Measurements from ENCODE around the gene MAEA.

MAEA gene

DNA sequence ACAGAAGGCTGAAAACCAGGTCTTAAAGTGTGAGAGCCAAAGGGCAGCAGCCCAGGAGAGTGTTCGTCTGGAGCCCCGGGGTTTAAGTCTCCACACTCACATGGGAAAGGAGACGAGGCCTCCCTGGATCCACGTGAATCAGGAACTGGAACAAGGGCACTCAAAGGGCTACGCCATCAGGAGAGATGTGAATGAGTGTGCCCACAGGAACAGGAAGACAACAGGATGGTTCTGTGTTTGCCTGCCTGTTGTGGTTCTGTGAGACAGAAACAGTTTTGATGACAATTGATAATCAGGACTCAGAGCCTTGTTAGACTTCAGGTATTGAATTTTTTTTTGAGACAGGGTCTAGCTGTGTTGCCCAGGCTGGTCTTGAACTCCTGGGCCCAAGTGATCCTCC is 35.9 kb upstream of the MAEA start:
- no peaks in the 10 kb centered on the region for H4K20me1 ChIP-seq (ENCODE audit: insufficient read depth)
- H3K36me3 ChIP-seq (ENCODE audit: insufficient read depth) = no peaks in the 10 kb centered on the region
- H2AFZ ChIP-seq (ENCODE audit: low read depth) = no peak overlapping the region
- H3K4me1 ChIP-seq (ENCODE audit: low read depth, poor library complexity, severe bottlenecking) = no peaks in the 10 kb centered on the region
- TF ChIP-seq, protein P1, sequence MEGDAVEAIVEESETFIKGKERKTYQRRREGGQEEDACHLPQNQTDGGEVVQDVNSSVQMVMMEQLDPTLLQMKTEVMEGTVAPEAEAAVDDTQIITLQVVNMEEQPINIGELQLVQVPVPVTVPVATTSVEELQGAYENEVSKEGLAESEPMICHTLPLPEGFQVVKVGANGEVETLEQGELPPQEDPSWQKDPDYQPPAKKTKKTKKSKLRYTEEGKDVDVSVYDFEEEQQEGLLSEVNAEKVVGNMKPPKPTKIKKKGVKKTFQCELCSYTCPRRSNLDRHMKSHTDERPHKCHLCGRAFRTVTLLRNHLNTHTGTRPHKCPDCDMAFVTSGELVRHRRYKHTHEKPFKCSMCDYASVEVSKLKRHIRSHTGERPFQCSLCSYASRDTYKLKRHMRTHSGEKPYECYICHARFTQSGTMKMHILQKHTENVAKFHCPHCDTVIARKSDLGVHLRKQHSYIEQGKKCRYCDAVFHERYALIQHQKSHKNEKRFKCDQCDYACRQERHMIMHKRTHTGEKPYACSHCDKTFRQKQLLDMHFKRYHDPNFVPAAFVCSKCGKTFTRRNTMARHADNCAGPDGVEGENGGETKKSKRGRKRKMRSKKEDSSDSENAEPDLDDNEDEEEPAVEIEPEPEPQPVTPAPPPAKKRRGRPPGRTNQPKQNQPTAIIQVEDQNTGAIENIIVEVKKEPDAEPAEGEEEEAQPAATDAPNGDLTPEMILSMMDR (conservative IDR thresholded peaks at IDR 0.05; ENCODE audit: low read depth, low read length) = no peak
- no peak overlapping the region for H3K4me2 ChIP-seq
- no peaks in the 10 kb centered on the region for H3K27me3 ChIP-seq (ENCODE audit: insufficient read depth, low read depth)
- H3K79me2 ChIP-seq (ENCODE audit: insufficient read depth, low read depth) = no peaks in the 10 kb centered on the region
- H3K9ac ChIP-seq = no peak overlapping the region
- H3K27ac ChIP-seq = no peak overlapping the region
- H3K4me3 ChIP-seq (IDR thresholded peaks at IDR 0.05; ENCODE audit: insufficient read depth, low read depth, low read length) = no peak overlapping the region

DNA sequence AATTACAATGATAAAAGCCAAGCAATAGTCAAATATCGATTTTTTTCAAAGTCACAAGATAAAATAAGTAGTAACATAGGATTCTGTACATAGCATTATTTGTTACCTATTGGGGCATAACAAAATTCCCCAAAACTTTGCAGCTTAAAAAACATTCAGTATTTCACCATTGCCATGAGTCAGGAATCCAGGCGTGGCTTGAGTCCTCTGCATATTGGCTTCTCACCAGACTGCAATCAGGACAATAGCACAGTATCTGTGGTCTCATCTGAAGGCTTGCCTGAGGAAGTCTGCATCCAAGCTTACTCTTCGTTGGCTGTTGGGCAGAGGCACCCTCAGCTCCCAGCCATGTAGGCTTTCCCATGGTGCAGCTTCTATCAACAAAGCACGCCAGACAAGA is 34.5 kb upstream of the MAEA start:
- no peak overlapping the region for H3K4me3 ChIP-seq (IDR thresholded peaks at IDR 0.05; ENCODE audit: insufficient read depth, low read depth, low read length)
- H3K4me2 ChIP-seq = no peak overlapping the region
- H3K9ac ChIP-seq = no peak overlapping the region
- no peaks in the 10 kb centered on the region for H4K20me1 ChIP-seq (ENCODE audit: insufficient read depth)
- H3K79me2 ChIP-seq (ENCODE audit: insufficient read depth, low read depth) = no peaks in the 10 kb centered on the region
- no peaks in the 10 kb centered on the region for H3K4me1 ChIP-seq (ENCODE audit: low read depth, poor library complexity, severe bottlenecking)
- no peaks in the 10 kb centered on the region for H3K36me3 ChIP-seq (ENCODE audit: insufficient read depth)
- TF ChIP-seq, protein P1 (conservative IDR thresholded peaks at IDR 0.05; ENCODE audit: low read depth, low read length) = no peak
- no peak overlapping the region for H2AFZ ChIP-seq (ENCODE audit: low read depth)
- no peaks in the 10 kb centered on the region for H3K27me3 ChIP-seq (ENCODE audit: insufficient read depth, low read depth)
- no peak overlapping the region for H3K27ac ChIP-seq

GRCh38 chr4:1255699-1256098 is 34.0 kb upstream of the MAEA start:
- no peaks in the 10 kb centered on the region for H3K27me3 ChIP-seq (ENCODE audit: insufficient read depth, low read depth)
- no peak overlapping the region for H3K27ac ChIP-seq
- H3K36me3 ChIP-seq (ENCODE audit: insufficient read depth) = no peaks in the 10 kb centered on the region
- TF ChIP-seq, protein P1 (conservative IDR thresholded peaks at IDR 0.05; ENCODE audit: low read depth, low read length) = no peak
- H4K20me1 ChIP-seq (ENCODE audit: insufficient read depth) = no peaks in the 10 kb centered on the region
- no peaks in the 10 kb centered on the region for H3K4me1 ChIP-seq (ENCODE audit: low read depth, poor library complexity, severe bottlenecking)
- H2AFZ ChIP-seq (ENCODE audit: low read depth) = no peak overlapping the region
- no peaks in the 10 kb centered on the region for H3K79me2 ChIP-seq (ENCODE audit: insufficient read depth, low read depth)
- no peak overlapping the region for H3K4me2 ChIP-seq
- no peak overlapping the region for H3K9ac ChIP-seq
- no peak overlapping the region for H3K4me3 ChIP-seq (IDR thresholded peaks at IDR 0.05; ENCODE audit: insufficient read depth, low read depth, low read length)

DNA sequence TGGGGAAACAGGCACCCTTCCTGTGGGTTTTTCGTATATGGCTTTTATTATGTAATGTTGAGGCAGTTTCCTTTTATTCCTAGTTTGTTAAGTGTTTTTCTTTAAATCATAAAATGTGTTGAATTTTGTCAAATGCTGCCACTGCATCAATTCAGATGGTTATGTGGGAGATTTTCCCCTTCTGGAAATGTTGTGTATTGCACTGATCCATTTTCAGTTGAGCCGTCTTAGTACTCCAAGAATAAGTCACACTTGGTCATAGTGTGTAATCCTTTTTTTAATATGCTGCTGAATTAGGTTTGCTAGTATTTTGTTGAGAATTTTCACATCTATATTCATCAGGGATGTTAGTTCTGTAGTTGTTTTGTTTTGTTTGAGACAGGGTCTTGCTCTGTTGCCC is 31.2 kb upstream of the MAEA start:
- no peak overlapping the region for H3K9ac ChIP-seq
- no peaks in the 10 kb centered on the region for H3K27me3 ChIP-seq (ENCODE audit: insufficient read depth, low read depth)
- no peaks in the 10 kb centered on the region for H3K36me3 ChIP-seq (ENCODE audit: insufficient read depth)
- H3K4me3 ChIP-seq (IDR thresholded peaks at IDR 0.05; ENCODE audit: insufficient read depth, low read depth, low read length) = no peak overlapping the region
- H3K27ac ChIP-seq = no peak overlapping the region
- H3K4me2 ChIP-seq = no peak overlapping the region
- no peaks in the 10 kb centered on the region for H3K4me1 ChIP-seq (ENCODE audit: low read depth, poor library complexity, severe bottlenecking)
- no peaks in the 10 kb centered on the region for H3K79me2 ChIP-seq (ENCODE audit: insufficient read depth, low read depth)
- no peak overlapping the region for H2AFZ ChIP-seq (ENCODE audit: low read depth)
- no peaks in the 10 kb centered on the region for H4K20me1 ChIP-seq (ENCODE audit: insufficient read depth)
- TF ChIP-seq, protein P1 (conservative IDR thresholded peaks at IDR 0.05; ENCODE audit: low read depth, low read length) = no peak

DNA sequence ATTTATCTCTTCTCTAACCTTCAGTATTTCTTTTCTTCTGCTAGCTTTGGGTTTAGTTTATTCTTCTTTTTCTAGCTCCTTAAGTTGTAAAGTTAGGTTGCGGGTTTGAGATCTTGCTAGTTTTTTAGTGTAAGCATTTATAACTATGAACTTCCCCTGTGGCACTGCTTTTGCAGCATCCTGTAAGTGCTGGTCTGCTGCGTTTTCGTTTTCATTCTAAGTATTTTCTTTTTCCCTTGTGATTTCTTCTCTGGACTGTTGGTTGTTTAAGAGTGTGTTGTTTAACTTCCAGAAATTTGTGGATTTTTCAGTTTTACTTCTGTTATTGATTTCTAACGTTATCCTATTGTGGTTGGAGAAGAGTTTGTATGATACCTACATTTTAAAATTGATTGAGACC is 29.7 kb upstream of the MAEA start:
- no peaks in the 10 kb centered on the region for H3K4me1 ChIP-seq (ENCODE audit: low read depth, poor library complexity, severe bottlenecking)
- H3K4me3 ChIP-seq (IDR thresholded peaks at IDR 0.05; ENCODE audit: insufficient read depth, low read depth, low read length) = no peak overlapping the region
- no peak overlapping the region for H3K9ac ChIP-seq
- H3K36me3 ChIP-seq (ENCODE audit: insufficient read depth) = no peaks in the 10 kb centered on the region
- no peaks in the 10 kb centered on the region for H3K27me3 ChIP-seq (ENCODE audit: insufficient read depth, low read depth)
- no peaks in the 10 kb centered on the region for H4K20me1 ChIP-seq (ENCODE audit: insufficient read depth)
- no peak overlapping the region for H3K27ac ChIP-seq
- TF ChIP-seq, protein P1 (conservative IDR thresholded peaks at IDR 0.05; ENCODE audit: low read depth, low read length) = no peak
- H2AFZ ChIP-seq (ENCODE audit: low read depth) = no peak overlapping the region
- H3K79me2 ChIP-seq (ENCODE audit: insufficient read depth, low read depth) = no peaks in the 10 kb centered on the region
- H3K4me2 ChIP-seq = no peak overlapping the region

Measured in KMS-11 (cell line).